Raji (cell line): Measurements from ENCODE around the gene NTRK2.

Experiments
- POLR2A ChIP-seq: IDR thresholded peaks from 2 replicates; pipeline ENCODE4 v1.6.1; 2011; ENCODE audit warnings: low read depth, low read length, control low read depth; ENCODE audit not compliant: insufficient read depth

The NTRK2 gene

DNA sequence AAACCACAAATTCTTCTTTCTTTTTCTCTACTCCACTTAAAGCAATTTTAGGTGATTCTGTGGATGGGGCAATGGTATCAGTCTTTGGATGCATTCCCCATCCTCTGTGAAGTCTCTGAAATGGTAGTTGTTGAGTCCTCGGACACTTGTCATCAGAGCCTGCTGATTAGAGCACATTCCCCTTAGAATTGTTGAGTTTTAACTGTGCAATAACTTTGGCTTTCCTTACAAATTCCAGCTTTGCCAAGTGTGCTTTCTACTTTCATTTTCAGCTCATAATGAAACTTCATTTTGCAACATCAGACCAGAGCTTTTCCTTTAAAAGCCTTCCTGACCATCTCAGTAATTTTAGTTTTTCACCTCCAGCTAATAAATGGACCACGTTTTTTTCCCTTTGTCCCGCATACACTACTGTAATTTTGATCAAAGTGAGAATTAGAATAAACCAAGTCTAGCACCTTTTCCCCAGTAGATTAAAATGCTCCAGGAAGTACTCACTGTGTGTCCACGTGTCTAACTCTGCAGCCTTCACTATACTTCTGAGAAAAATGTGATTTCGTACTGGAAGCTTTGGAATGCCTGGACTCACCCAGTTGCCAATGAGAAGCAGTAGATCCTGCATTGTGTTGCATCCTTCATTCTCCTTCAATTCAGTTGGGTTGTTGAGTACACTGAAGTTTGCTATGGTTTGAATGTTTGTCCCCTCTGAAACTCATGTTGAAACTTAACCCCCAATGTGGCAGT is 135.6 kb downstream of the NTRK2 start:
- TF ChIP-seq POLR2A: no peak

DNA sequence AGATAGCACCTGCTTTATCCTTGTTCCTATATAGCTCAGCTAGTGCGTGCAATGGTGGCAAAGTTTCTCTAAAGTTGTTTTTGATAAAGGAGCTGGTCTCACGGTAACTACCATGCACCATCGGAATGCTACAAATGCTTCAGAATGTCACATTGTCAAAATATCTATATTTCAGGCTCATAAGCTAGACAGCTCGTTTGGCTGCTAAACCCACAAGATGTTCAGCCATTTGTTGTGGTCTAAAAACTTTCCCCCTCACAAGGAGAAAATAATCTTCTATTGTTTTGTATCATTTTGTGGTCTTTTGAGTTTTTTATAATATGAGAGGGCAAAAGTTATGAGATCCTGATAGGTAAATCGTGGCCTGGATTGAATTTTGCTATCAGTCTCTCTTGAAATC is 137.9 kb downstream of the NTRK2 start:
- TF ChIP-seq POLR2A: no peak

DNA sequence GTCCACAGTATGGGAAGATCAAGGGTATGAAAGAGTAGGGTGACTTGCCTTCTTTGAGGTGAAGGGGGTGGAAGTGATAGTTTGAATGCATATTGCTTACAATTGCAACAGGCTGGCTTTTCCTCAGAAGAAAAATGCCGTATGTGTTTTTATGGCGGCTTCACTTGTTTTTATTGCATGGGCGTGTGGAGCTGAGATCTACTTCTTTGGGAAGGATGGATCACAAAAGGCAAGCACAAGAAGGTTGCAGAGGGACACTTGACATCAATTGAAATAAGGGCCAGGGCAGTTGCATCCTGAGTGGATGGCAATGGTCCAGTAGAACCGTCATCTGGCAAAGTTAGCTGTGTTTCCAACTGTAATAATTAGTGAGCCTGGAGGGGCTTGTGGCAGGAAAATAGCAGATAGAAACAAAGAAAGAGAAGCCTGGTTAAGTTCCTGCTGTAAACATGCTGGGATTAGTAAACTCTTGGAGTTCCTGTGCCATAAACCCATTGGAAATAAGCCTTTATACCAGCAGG is 138.4 kb downstream of the NTRK2 start:
- TF ChIP-seq POLR2A: no peak

DNA sequence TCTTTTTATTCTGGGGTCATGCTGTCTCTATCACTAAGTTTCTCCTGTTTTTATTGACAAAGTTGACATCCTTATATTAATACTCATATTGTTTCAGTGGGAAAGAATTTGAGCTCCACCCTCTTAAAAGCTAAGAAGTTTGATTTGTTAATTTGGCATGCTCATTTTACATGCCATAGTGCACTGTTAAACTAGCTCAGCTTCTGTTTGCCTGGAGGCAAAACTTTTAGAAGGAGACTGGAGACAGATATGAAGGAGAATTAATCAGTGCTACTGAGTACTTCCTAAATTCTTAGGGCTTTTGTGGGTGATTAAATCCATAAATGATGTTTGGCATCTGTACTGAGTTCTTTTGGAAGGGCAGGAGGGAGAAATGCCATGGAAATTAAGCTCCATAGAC is 138.9 kb downstream of the NTRK2 start:
- TF ChIP-seq POLR2A: no peak

DNA sequence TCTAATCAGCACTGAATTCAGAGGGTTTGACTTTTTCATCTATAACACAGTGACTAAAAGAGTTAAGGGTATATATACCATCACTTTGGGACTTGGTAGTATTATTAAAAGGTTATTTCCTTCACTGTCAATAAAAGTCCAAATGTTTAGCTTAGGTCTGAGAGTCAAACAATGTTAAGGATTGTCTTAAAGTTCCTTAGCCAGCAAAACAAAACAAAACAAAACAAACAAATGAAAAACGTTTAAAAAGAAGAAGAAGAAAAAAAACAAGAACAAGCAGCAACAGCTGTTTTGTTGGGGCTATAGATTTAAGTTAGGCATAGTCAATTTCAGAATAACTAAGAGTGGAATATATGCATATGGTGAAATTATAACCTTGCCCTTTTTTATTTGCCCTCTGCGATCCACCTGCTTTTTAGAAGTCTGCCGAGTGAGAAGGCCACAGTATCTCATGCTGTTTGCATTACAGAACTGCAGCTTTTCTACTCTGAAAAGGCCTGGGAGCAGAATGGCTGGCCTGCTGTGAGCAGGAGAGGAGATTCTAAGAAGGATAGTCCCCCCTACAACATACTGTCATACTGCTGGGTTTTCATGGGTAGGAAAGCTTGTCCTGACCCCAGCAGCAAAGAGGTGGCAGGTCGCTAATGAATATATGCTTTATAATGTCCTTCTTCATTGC is 141.7 kb downstream of the NTRK2 start:
- no peak for TF ChIP-seq POLR2A

DNA sequence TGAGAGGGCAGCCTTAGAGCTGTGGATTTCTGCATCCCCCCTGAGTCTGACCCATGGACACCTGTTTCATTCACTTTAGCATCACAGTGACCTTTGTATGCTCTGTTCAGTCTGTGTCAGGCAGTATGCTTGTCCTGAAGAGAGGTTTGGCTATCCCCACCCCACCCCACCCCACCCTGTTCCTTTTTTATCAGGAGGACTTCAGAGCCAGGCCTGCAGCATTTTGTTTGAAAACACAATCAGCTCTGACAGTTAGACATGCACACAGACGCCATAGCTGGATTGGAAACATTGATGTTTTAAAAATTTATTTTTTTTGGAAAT is 142.2 kb downstream of the NTRK2 start:
- no peak for TF ChIP-seq POLR2A

DNA sequence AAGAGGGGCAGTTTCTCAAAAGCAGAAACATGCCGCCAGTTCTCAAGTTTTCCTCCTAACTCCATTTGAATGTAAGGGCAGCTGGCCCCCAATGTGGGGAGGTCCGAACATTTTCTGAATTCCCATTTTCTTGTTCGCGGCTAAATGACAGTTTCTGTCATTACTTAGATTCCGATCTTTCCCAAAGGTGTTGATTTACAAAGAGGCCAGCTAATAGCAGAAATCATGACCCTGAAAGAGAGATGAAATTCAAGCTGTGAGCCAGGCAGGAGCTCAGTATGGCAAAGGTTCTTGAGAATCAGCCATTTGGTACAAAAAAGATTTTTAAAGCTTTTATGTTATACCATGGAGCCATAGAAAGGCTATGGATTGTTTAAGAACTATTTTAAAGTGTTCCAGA is 142.8 kb downstream of the NTRK2 start:
- no peak for TF ChIP-seq POLR2A

DNA sequence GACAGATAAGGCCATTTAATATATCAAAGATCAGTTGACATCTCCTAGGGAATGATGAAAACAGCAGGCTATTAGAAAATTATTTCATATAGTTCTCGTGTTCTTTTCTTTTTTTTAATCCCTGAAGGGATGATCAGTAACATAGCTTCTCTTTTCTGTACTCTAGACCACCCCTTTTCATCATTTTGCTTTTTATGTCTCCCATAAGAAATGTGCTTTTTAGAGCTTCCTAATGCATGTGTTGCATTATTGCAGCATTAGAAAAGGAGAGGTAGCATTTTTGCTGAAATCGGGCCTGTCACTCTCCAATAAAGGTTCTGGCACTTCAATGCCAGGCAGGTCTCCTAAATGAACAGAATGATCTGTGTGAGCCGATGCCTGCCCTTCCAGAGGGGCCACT is 143.3 kb downstream of the NTRK2 start:
- TF ChIP-seq POLR2A: no peak

DNA sequence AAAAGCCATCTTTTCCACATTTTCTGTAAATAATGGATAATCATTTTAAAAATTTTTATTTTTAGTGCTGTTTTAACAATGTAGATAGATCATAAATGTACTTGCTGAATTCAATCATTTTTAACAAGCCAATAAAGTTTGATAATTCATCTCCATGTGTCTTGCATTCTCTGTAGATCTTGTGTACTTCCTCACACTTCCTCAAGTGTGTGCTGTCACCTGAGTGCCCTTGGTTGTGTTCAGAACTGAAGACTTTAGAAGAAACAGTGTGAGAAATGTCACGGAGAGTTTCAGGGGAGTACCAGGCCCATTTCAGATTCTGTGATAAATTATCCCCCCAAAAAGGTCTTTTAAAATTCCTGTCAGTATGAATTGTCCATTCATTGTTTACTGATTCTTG is 146.0 kb downstream of the NTRK2 start:
- no peak for TF ChIP-seq POLR2A

DNA sequence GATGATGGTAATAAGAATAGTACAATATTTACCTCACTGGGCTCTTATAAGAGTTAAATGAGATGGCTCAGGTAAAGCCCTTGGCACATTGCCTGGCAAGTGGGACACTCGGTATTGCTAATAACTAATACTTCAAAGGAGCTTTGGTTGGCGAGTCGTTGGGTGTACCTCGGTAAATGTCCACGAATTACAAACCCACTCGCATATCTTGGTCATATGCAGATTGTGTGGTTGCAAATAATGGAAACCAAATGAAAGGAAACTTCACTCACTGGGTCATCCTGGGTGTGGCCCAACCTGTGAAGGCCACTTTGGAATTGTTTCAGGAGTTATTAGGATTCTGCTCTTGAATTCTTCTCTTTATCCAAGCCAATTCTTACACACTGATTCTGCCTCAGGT is 147.5 kb downstream of the NTRK2 start:
- no peak for TF ChIP-seq POLR2A

DNA sequence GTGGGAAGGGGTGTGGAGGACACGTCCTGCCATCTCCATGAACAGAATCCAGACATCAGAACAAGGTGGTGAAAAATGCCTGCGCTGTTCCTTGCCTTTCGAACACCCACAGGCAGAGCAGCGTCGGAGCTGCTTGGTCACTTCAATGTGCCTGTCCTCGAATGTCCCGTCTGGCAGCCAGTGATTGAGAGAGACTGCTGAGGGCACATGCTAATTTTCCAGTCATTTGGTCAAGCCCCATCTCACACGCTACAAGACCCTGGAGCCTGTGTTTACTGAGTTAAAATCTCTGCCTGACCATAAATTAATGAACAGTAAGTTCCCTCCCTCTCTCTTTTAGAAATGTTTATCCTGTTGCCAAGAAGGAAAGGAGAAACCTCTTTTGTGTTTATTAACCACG is 149.3 kb downstream of the NTRK2 start:
- TF ChIP-seq POLR2A: no peak

DNA sequence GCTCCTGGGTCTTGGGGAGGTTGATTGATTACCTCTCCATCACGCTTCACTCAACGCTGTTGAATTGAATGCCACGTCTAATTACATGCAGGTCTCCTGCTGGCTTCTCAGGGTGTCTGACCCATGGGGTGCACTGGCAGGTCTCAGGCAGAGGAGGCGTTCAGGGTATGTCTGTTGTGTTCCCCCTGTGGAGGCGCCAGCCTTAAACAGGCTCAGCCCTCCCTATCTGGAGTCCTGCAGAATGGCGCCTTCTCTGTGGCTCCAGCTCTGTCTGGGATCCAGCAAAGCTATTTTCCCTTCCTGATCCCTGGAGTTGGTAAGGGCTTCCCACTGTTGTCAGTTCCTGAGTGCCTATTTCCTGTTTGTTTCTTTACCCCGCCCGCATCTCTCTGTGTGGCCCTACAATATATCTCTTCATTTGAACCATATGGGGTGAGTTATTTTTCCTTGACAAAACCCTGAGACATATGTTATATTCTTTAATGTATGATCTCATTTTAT is 150.0 kb downstream of the NTRK2 start:
- no peak for TF ChIP-seq POLR2A

DNA sequence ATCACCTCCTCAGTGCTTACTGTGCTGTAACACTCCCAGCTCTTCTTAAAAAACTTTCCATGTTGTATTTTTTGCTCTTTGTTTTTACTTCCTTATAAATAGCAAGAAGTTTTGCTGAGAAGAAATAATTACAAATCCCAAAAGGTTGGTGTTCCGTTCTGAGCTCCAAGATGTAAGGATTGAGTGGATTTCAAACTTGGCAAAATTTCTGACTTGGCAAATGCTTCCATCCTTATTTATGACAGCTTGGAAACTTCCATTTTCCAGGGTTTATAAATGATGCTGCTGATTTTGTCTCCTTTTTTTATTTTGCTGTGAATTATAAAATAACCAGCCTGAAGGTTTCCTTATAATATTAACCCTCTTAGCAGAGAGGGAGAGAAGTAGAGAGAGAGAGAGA is 151.9 kb downstream of the NTRK2 start:
- TF ChIP-seq POLR2A: no peak

DNA sequence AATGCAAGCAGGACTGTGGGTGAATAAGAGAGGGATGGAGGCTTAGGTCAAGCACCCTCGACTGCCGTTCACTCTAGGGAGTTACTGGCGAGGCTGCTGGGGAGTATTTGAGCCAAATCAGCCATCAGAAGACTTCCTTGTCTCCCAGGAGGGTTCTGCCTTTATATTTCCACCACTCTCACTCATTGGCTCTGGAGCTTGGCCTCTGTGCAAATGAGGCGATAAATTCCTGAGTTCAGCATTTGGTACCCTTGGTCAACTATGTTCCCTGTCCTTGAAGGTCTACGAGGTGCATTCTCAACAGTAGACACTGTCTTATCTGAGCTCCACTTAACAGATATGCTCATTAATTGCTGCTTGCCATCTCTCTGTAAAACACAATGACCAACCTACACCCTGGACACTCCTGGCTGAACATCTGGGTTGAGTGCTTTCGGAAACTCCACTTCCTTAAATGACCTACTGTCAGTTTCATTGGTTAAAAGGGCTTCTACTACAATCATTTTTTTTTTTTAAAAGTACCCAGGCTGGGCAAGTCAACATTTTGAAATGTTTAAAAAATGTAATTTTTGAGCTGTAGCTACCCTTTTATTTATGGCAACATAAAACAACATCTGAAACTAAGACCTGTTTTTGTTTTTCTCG is 153.2 kb downstream of the NTRK2 start:
- TF ChIP-seq POLR2A: no peak

DNA sequence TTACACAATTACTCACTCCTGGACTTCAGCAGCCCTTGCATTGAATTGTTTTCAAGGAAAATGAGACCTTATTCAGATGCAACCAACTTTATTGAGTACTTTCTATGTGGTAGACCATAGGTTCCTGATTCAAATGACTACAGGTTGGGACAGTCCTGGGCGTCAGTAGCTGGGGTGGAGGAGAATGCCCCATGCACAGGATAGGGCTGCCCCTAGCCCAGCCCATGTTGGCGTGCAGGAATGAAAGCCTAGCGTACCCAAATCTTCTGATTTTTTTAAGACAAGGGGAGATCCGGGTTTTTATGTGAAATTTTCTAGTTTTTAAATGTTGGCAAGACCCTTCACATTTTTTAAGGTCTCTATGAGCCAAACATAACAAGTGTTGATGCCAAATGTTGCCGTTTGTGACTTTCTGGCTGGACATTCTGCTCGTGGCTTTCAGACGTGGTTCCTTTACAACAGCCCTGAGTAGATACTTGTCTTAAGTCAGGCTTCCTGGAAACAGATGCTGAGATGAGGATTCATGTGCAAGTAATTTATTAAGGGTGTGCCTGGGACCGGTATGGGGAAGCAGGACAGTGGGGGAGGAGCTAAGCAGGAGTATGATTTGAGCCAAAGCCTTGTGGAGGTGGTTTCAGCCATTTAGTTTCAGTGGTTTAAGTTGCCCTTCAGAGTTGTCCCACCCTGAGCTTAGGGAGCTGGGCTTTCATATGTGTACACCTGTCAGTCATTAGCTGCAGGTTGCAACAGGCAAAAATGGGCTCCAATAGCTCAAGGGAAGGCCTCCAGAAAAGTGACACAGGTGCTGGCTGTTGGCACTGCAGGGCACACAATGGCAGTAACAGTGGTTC is 154.1 kb downstream of the NTRK2 start:
- no peak for TF ChIP-seq POLR2A
